Measurements from ENCODE around the gene ASTN2. TPM values are rescaled to one million over a fixed set of nuclear protein-coding genes. Genes with fewer than 3 reads are reported as not detected.

The ASTN2 gene
- total and polyA plus RNA-seq, 9 donors: 1.8 to 6.4 (median 3.2) TPM

- no peaks in the 10 kb centered on the region for H3K27me3 ChIP-seq
- intact Hi-C loops (cut with DNase I): no loop called here
- H3K27ac ChIP-seq: no peak overlapping the region
- no peaks in the 10 kb centered on the region for H3K36me3 ChIP-seq
- no peaks in the 10 kb centered on the region for H3K4me1 ChIP-seq (ENCODE audit: insufficient read depth)
- DNase-seq: no peak
- H3K4me3 ChIP-seq: no peak overlapping the region
- no peaks in the 10 kb centered on the region for H3K9me3 ChIP-seq
- TF ChIP-seq POLR2A (IDR thresholded peaks at IDR 0.05): no peak
- no peak for TF ChIP-seq CTCF (IDR thresholded peaks at IDR 0.05)
- no peak for TF ChIP-seq EP300 (IDR thresholded peaks at IDR 0.05)
Measured at GRCh38 chr9:116499434-116499833, 915.4 kb downstream of the ASTN2 start.

GRCh38 chr9:116497095-116497890, 917.6 kb downstream of the ASTN2 start:
- H3K36me3 ChIP-seq: no peaks in the 10 kb centered on the region
- no peaks in the 10 kb centered on the region for H3K27me3 ChIP-seq
- H3K9me3 ChIP-seq: no peaks in the 10 kb centered on the region
- H3K4me3 ChIP-seq: no peak overlapping the region
- TF ChIP-seq POLR2A (IDR thresholded peaks at IDR 0.05): no peak
- TF ChIP-seq EP300 (IDR thresholded peaks at IDR 0.05): no peak
- no peak for TF ChIP-seq CTCF (IDR thresholded peaks at IDR 0.05)
- no peak overlapping the region for H3K27ac ChIP-seq
- intact Hi-C loops (cut with DNase I): no loop called here
- WGBS, 3 donors: 68 to 86% (median 80%) methylated on average over 6 of the region's 6 CpGs
- DNase-seq: no peak
- no peaks in the 10 kb centered on the region for H3K4me1 ChIP-seq (ENCODE audit: insufficient read depth)

GRCh38 chr9:116496167-116496566, 918.7 kb downstream of the ASTN2 start:
- H3K4me1 ChIP-seq (ENCODE audit: insufficient read depth): no peaks in the 10 kb centered on the region
- TF ChIP-seq EP300 (IDR thresholded peaks at IDR 0.05) (no peak), CTCF (IDR thresholded peaks at IDR 0.05) (no peak), POLR2A (IDR thresholded peaks at IDR 0.05) (no peak)
- no peak overlapping the region for H3K4me3 ChIP-seq
- WGBS, 3 donors: 76 to 86% (median 81%) methylated on average over 1 of the region's 1 CpG
- intact Hi-C loops (cut with DNase I): no loop called here
- H3K27me3 ChIP-seq: no peaks in the 10 kb centered on the region
- H3K36me3 ChIP-seq: no peaks in the 10 kb centered on the region
- H3K9me3 ChIP-seq: no peaks in the 10 kb centered on the region
- DNase-seq: no peak
- no peak overlapping the region for H3K27ac ChIP-seq

- 69 to 74% (median 70%) methylated on average over 6 of the region's 6 CpGs for WGBS, 3 donors
- Histone ChIP-seq H3K9me3 (no peaks in the 10 kb centered on the region), H3K4me3 (no peak overlapping the region), H3K36me3 (no peaks in the 10 kb centered on the region), H3K27me3 (no peaks in the 10 kb centered on the region), H3K27ac (no peak overlapping the region), H3K4me1 (ENCODE audit: insufficient read depth) (no peaks in the 10 kb centered on the region)
- DNase-seq: no peak
- intact Hi-C loops (cut with DNase I): no loop called here
- TF ChIP-seq EP300 (IDR thresholded peaks at IDR 0.05) (no peak), POLR2A (IDR thresholded peaks at IDR 0.05) (no peak), CTCF (IDR thresholded peaks at IDR 0.05) (no peak)
Measured at GRCh38 chr9:116495725-116496124, 919.1 kb downstream of the ASTN2 start.
